Stomach smooth muscle (tissue), 2 donors: ENCODE results near the gene NEAT1.
A peak's percentile ranks its signal among the peaks of the same experiment; 100 is the strongest.

Experiments used
- H3K27ac ChIP-seq: one replicate; pipeline ENCODE4 v1.7.0; 2013; ENCODE audit warnings: mild to moderate bottlenecking, low read length, inconsistent platforms
- H3K27me3 ChIP-seq, 2 donors: one replicate each; pipeline ENCODE4 v1.7.0; 2013; ENCODE audit warnings: low read length in 2 of 2; ENCODE audit not compliant: insufficient read depth in 2 of 2, control insufficient read depth in 1 of 2
- H3K36me3 ChIP-seq, 2 donors: one replicate each; pipeline ENCODE4 v1.7.0; 2013; ENCODE audit warnings: low read length in 2 of 2; ENCODE audit not compliant: control insufficient read depth in 2 of 2, insufficient read depth in 2 of 2
- H3K4me1 ChIP-seq: one replicate; pipeline ENCODE4 v1.7.0; 2013; ENCODE audit warnings: low read length; ENCODE audit not compliant: control insufficient read depth, insufficient read depth
- H3K4me3 ChIP-seq, 2 donors: one replicate each; pipeline ENCODE4 v1.7.0; 2013; ENCODE audit warnings: low read length in 2 of 2
- H3K9ac ChIP-seq, 2 donors: one replicate each; pipeline ENCODE4 v1.7.0; 2013; ENCODE audit warnings: low read length in 2 of 2, mild to moderate bottlenecking in 1 of 2
- H3K9me3 ChIP-seq, 2 donors: one replicate each; pipeline ENCODE4 v1.7.0; 2013; ENCODE audit warnings: low read length in 2 of 2; ENCODE audit not compliant: control insufficient read depth in 2 of 2
- donor health status: healthy.
- donor health status: Pancreatic carcinoma.

The NEAT1 gene

DNA sequence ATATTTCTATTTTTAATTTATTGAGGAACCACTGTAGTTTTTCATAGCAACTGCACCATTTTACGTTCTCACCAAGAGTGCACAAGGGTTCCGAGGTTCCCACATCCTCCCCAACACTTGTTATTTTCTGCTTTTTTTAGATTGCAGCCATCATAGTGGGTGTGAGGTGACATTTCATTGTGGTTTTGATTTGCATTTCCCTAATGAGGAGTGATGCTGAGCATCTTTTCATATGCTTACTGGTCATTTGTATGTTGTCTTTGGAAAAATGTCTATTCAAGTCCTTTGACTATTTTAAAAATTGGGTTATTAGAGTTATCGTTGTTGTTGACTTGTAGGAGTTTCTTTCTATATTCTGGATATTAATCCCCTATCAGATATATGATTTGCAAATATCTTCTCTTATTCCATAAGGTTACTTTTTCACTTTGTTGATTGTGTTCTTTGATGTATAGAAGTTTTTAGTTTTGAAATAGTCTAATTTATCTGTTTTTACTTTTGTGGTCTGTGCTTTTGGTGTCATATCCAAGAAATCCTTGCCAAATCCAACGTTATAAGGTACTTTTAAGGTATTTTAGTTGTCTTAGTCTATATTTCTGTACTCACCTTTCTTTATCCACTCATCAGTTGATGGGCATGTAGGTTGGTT is 9.0 kb downstream of the NEAT1 start:
- H3K27me3 ChIP-seq, result no peaks in the 10 kb centered on the region
- no peak overlapping the region for H3K9ac ChIP-seq
- H3K9me3 ChIP-seq, result no peaks in the 10 kb centered on the region
- no peak overlapping the region for H3K27ac ChIP-seq
- peaks cover 71% of the 10 kb centered on the region for H3K4me1 ChIP-seq
- peaks cover 33 to 36% of the 10 kb centered on the region in 2 donors for H3K36me3 ChIP-seq
- peak overlapping the region in 1 of 2 donors; percentile 34 for H3K4me3 ChIP-seq

DNA sequence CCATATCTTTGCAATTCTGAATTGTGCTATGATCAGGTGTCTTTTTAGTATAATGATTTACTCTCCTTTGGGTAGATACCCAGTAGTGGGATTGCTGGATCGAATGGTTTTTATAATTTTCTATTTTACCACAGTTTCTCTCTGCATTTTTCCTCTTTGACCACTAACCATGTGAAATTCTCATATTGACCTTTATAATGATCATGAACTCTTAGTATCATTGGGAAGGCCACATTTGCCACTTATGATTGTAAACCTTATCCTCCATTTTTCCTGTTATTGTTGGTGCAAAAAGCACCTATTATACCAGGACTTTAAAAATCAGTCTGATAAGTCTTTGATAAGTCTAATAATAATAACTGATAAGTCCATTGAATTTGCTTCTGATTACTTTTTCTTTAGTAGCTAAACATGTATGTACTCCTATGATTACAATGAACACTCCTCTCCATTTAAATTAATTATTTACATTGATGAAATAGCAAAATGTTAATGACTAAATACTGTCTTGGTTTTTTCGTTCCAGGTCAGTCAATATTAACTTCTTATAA is 9.6 kb downstream of the NEAT1 start:
- Histone ChIP-seq H3K4me1 (peaks cover 66% of the 10 kb centered on the region), H3K27ac (no peak overlapping the region), H3K4me3 (no peak overlapping the region), H3K36me3 (peaks cover 29 to 32% of the 10 kb centered on the region in 2 donors), H3K27me3 (no peaks in the 10 kb centered on the region), H3K9ac (no peak overlapping the region), H3K9me3 (no peaks in the 10 kb centered on the region)

DNA sequence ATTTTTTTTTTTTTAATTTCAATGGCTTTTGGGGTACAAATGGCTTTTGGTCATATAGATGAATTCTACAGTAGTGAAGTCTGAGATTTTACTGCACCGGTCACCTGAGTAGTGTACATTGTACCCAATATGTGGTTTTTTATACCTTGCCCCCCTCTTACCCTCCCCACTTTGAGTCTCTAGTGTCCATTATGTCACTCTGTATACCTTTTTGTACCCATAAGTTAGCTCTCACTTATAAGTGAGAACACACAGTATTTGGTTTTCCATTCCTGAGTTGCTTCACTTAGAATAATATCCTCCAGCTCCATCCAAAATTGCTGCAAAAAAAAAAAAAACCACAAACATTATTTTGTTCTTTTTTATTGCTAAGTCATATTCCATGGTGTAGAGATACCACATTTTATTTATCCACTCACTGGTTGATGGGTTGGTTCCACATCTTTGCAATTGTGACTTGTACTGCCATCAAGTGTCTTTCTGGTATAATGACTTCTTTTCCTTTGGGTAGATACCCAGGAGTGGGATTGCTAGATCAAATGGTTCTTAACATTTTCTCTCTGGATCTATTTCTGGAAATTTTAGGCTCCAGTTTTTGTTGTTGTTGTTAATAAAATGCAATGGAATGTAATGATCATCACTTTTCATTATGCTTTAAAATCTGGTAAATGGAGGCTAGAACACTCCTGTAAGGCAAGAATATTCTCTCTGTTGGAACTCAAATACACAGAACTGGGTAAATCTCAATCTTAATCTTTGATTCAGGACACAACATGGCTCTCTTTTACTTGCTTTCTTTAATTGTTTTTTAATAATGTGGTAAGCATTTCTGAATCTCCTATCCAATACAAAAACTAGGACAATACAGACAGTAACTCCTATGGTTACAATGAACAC is 10.3 kb downstream of the NEAT1 start:
- Histone ChIP-seq H3K27me3 (no peaks in the 10 kb centered on the region), H3K27ac (no peak overlapping the region), H3K4me3 (no peak overlapping the region), H3K9me3 (no peaks in the 10 kb centered on the region), H3K9ac (no peak overlapping the region), H3K4me1 (peaks cover 65% of the 10 kb centered on the region), H3K36me3 (peaks cover 34 to 37% of the 10 kb centered on the region in 2 donors)

DNA sequence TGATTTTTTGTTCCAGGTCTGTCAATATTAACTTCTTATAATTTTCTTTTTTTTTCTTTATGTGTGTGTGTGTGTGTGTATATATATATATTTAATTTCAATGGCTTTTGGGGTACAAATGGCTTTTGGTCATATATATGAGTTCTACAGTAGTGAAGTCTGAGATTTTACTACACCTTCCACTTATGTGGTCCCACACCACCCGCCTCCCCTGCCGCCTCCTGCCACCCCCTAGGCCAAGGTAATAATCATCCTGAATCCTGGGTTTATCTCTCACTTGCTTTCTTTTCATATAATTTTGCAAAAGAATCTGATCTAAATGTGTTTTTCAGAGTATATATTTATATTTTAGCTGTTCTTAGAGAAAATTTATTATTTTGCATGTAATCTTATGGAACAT is 11.1 kb downstream of the NEAT1 start:
- no peak overlapping the region for H3K27ac ChIP-seq
- no peak overlapping the region for H3K4me3 ChIP-seq
- no peaks in the 10 kb centered on the region for H3K27me3 ChIP-seq
- H3K9me3 ChIP-seq, result no peaks in the 10 kb centered on the region
- H3K36me3 ChIP-seq, result peaks cover 36 to 42% of the 10 kb centered on the region in 2 donors
- H3K9ac ChIP-seq, result no peak overlapping the region
- peaks cover 58% of the 10 kb centered on the region for H3K4me1 ChIP-seq

DNA sequence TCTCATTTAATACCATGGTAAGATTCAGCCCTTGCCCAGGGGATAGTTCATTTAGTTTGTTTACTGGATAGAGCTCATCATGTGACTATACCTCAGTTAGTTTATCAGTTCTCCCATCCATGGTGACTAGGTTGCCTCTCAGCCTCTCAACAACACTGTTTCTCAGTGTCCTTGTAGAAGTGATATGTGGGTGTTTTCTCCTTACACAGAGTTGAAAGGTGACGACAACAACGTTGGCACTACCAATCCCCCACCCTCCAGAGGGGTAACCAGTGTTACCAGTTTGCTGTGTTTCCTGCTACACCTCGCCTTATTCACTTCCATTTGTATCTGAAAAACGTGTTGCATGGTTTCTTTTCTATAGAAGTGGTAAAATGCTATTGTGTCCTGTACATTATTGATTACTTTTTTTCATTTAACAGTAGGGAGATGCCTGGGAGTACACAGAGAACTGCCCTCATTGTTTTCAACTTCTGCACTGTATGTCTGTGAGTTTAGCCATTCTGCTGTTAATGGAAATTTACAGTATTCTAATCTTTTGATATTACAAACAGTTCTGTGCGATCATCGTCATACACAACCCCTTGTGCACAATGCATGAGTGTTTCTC is 11.6 kb downstream of the NEAT1 start:
- Histone ChIP-seq H3K4me1 (peaks cover 55% of the 10 kb centered on the region), H3K27ac (no peak overlapping the region), H3K9me3 (no peaks in the 10 kb centered on the region), H3K36me3 (peaks cover 39 to 46% of the 10 kb centered on the region in 2 donors), H3K27me3 (no peaks in the 10 kb centered on the region), H3K4me3 (peak overlapping the region in 1 of 2 donors; percentile 23), H3K9ac (no peak overlapping the region)

DNA sequence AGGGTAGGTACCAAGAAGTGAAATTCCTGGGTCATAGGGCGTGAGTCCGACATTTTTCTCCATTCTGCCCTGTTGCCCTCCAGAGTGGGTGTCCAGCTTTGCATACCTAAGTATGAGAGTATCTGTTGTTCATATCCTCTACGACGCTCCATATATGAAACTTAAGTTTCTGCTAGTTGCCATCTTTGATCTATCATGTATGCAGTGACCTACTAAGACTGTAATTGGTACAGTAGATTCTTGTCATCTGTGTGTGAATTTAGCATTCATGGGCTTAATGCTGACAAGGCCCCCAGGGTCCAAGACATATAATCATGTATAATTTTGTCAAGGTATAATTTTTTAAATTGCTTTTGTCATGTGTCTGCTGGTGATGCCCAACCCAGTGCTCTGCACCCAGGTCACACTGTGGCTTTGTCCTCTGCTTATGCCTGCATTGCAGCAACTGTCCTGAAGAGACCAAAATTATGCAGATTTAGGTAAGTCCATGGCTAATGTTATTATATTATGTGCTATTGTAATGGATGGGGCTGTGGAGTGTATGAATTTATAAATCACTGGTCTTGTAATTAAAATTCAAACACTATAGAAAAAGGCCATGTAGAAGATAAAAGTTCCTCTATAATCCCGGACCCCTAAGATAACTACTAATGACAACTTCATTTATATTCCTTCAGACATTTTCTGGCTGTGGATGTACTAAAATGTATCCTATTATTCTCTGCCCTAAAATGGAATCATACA is 12.2 kb downstream of the NEAT1 start:
- Histone ChIP-seq H3K9me3 (no peaks in the 10 kb centered on the region), H3K4me3 (peak overlapping the region in 1 of 2 donors; percentile 23), H3K9ac (peak overlapping the region in 1 of 2 donors; percentile 30), H3K27me3 (no peaks in the 10 kb centered on the region), H3K4me1 (peaks cover 56% of the 10 kb centered on the region), H3K27ac (no peak overlapping the region), H3K36me3 (peaks cover 43 to 46% of the 10 kb centered on the region in 2 donors)

DNA sequence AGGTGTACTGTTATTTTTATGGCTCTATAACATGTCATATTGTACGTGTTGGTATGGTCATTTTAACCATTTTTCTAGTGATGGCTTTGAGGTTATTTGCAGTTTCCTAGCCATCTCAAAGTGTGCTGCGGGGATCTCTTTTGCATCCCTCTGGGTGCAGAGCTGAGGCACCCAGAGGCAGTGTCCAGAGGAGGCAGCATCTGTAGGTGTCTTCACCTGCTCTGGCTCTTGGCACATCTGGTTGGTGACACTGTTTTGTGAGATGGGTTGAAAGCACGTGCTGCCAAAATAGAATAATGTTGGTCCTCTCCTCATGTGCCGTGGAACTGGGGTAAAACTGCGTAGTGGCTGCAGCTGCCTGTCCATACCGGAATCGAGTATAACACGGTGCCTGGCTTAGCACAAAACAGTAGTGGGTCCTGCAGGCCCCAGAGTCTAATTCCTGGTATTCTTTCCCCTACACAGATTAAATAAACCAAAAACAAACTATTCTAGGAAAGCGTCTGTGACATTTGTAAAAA is 12.9 kb downstream of the NEAT1 start:
- H3K9ac ChIP-seq, result no peak overlapping the region
- peaks cover 43 to 46% of the 10 kb centered on the region in 2 donors for H3K36me3 ChIP-seq
- H3K27me3 ChIP-seq, result no peaks in the 10 kb centered on the region
- peaks cover 50% of the 10 kb centered on the region for H3K4me1 ChIP-seq
- peak overlapping the region in 1 of 2 donors; percentile 10 for H3K4me3 ChIP-seq
- no peaks in the 10 kb centered on the region for H3K9me3 ChIP-seq
- peak overlapping the region; percentile 42 for H3K27ac ChIP-seq

DNA sequence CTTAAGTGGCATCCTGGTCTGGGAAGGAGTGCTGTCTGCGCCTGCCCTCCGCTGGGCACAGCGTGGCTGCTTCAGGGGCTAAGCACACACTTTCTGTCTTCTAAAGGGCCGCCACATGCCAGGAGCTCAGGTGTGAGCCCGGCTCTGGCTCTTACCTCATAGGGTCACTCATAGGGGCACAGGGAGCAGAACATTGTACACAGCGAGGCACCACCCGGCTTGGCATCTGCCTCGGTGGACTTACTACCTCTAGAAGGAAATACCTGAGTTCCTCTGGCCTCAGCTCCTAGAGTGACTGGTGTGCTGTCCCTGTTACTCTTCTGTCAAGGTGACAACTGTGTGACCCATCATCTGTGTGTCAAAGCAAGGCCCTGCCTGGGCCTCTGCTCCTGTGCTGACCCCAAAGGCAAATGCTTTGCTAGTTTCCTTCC is 13.4 kb downstream of the NEAT1 start:
- peak overlapping the region; percentile 42 for H3K27ac ChIP-seq
- no peak overlapping the region for H3K9ac ChIP-seq
- H3K4me3 ChIP-seq, result peak overlapping the region in 1 of 2 donors; percentile 10
- H3K36me3 ChIP-seq, result peaks cover 44 to 48% of the 10 kb centered on the region in 2 donors
- no peaks in the 10 kb centered on the region for H3K27me3 ChIP-seq
- peaks cover 51% of the 10 kb centered on the region for H3K4me1 ChIP-seq
- no peaks in the 10 kb centered on the region for H3K9me3 ChIP-seq

DNA sequence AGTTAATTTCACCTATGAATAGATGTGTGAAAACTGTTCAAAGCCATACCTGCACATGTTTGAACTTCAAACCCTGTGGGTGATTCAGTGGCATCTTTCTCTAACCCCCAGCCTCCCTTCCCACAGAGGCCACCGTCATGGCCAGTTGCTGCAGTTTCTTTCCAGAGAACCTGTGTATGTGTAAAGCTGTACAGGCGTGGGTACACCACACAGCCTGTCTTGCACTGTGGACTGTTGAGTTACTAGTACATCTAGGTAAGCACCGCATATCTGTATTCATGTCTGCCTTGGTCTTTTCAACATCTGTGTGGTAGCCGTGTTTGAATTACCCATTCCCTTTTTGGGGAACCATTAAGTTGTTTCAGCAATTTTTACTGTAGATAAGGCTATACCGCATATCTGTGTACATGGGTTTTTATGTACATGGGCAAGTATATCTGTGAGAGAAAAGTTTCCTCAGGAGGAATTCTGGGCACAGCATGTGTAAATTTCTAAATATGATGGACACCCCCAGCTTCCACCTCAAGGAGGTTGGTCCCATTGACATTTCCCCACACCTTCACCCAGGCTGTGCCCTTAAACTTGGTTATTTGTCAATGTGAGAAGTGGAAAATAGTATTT is 13.9 kb downstream of the NEAT1 start:
- Histone ChIP-seq H3K9ac (peak overlapping the region in 1 of 2 donors; percentile 13), H3K27me3 (no peaks in the 10 kb centered on the region), H3K4me1 (peaks cover 53% of the 10 kb centered on the region), H3K27ac (peak overlapping the region; percentile 42), H3K36me3 (peaks cover 46 to 51% of the 10 kb centered on the region in 2 donors), H3K9me3 (no peaks in the 10 kb centered on the region), H3K4me3 (peak overlapping the region in 1 of 2 donors; percentile 10)
